Stimulated activated CD8-positive, alpha-beta memory T cell treated with anti-CD3 and anti-CD28 coated beads, Interleukin-4, amount 100 ng/mL, for 24 hours (primary cell): Measurements from ENCODE around the gene CTNNA3.

Experiments used
- DNase-seq: peaks from one replicate; pipeline ENCODE4 v3.0.0-alpha.2; 2020; ENCODE audit warnings: low read depth

Gene CTNNA3

DNA sequence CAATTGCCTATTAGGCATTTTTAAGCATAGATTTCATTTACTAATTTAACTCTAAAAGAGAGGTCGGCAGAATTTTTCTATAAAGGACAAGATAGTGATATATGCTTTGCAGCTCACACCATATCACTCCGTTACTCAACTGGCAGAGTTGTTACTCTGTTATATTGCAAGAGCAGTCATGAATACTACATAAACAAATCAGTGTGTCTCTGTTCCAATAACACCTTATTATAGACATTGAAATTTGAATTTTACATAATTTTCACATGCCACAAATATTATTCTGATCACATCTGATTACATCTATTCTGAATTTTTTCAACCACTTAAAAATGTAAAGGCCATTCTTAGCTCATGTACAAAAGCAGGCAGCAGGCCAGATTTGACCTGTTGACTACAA lies 1624.1 kb downstream of the CTNNA3 start:
- no peak for DNase-seq

GRCh38 chr10:66058594-66058993 lies 1637.4 kb downstream of the CTNNA3 start:
- no peak for DNase-seq

DNA sequence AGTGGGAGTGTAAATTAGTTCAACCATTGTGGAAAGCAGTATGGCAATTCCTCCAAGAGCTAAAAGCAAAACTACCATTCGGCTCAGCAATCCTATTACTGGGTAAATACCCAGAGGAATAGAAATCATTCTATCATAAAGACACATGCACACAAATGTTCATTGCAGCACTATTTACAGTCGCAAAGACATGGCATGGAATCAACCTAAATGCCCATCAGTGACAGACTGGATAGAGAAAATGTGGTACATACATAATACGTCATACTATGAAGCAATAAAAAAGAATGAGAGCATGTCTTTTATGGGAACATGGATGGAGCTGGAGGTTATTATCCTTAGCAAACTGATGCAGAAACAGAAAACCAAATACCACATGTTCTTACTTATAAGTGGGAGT lies 1646.7 kb downstream of the CTNNA3 start:
- no peak for DNase-seq

GRCh38 chr10:66045859-66046258 lies 1650.1 kb downstream of the CTNNA3 start:
- no peak for DNase-seq

GRCh38 chr10:66041771-66042170 lies 1654.2 kb downstream of the CTNNA3 start:
- no peak for DNase-seq

DNA sequence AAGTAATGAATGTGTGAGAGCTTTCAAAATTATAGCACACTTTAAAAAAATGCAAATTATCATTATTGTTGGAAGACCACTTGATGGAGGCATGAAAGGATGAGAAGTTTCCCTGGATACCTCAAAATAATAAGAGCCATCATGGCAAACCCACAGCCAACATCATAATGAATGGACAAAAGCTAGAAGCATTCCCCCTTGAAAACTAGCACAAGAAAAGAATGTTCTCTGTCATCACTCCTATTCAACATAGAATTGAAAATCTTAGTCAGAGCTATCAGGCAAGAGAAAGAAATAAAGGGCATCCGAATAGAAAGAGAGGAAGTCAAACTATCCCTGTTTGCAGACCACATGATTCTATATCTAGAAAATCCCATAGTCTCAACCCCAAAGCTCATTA lies 1657.4 kb downstream of the CTNNA3 start:
- DNase-seq, result no peak

DNA sequence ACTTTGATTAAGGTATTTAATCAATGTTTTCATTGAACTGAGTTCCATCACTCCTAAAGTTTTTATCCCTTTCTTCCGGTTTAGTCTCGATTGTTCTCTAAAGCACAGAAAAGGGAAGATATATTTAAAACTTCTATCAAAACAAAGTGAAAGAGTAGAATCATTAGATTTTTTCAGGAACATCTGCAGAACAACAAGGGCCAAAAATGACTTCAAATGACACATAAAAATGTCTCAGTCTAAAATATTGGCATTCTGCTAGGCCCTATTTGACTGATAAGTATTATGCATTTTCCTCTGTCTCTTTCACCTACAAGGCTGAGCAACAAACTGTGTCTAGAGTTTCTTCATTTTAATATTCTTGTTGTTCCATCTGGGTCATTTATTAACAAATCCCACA lies 1669.7 kb downstream of the CTNNA3 start:
- DNase-seq, result no peak

DNA sequence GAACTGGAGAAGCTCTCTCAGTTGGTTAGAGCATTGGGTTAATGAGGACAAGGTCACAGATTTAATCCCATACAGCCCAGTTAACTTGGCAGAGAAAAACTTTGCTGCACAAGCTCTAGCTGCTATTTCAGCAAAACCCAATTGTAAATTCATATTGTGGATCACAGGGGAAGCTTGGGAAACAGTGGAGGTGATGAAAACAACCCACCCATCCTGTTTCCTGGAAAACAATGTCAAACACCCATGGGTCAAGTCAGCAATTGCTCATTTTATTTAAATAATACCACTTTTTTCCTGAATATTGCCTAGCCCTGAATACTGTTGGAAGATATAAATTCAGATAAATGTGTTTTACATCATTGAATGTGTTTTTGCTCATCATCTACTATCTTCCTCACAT lies 1670.8 kb downstream of the CTNNA3 start:
- no peak for DNase-seq

- DNase-seq, result no peak
Measured at GRCh38 chr10:66021423-66021822, 1674.6 kb downstream of the CTNNA3 start.

GRCh38 chr10:66008221-66008620 lies 1687.8 kb downstream of the CTNNA3 start:
- DNase-seq, result no peak

GRCh38 chr10:66006411-66006810 lies 1689.6 kb downstream of the CTNNA3 start:
- DNase-seq, result no peak

- DNase-seq, result no peak
Measured at GRCh38 chr10:65993451-65993850, 1702.5 kb downstream of the CTNNA3 start.

DNA sequence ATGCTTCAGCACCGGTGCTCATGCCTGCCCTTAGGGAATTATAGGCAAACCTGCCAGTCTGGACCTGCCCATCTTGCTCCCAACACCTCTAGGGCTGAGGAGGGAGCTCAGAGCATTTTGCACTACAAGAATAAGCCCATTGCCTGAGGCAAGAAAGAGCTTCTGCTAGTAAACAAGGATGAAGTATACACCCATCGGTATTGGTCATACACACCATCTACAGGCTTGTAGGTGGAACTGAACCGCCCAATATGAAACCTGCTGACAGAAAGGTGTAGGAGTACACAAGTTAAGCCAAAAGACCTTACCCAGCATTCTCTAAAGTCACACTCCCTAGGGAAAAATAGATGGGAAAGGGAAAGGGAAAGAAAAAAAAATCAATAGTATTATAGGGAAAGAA lies 1727.1 kb downstream of the CTNNA3 start:
- no peak for DNase-seq

DNA sequence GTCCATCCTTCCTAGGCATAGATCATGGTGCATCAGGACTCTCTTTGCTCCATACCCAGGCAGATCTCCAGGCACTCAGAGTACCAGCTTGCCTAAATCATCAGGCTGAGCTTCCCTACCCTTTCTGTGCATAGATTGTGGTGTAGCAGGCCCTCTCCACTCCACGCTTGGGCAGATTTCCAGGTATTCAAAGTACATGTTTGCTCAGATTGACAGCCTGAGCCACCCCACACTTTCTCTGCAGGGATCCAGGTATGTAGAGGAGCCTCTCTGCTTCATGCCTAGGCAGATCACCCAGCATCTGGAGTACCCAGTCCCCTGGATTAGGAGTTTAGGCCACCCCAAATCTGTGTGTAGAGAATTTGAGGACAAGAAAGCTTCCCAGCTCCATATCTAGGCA lies 1727.6 kb downstream of the CTNNA3 start:
- no peak for DNase-seq

DNA sequence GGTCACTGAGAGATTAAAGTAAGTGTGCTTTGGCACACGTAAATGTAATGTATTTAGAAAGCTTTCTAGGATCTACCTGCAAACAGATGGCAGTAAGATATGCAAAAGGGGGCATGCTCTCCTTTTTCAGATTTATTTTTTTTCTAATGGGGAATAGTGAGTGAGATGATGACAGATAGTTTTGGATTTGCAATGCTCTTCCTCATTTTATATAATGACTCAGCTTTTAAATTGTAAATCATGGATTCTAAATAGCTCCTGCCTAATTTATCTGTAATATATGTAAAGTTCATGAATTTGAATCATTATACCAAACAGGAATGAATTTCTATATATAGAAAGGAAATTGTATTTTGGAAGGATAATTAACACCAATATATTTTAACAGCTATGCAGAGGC lies 1731.8 kb downstream of the CTNNA3 start:
- no peak for DNase-seq

DNA sequence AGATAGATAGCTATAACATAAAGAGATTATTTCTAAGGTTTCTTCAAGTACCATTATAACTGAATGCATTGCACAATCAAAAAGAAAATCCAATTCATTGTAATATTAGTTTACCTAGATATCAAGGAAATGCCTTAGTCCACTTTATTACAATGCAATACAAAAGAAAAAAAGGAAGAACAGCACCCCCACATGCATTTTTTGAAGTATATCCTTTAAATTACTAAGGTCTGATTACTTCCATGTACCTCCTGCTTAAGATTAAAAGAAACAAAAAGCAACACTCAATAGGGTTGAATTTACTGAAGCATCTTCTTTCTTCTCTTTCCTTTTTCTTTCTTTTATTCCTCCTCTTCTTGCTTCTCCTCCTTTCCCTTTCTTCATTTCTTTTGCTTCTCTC lies 1743.9 kb downstream of the CTNNA3 start:
- DNase-seq, result no peak

GRCh38 chr10:65950075-65950474 lies 1745.9 kb downstream of the CTNNA3 start:
- DNase-seq, result no peak

- DNase-seq, result no peak
Measured at GRCh38 chr10:65949526-65949925, 1746.5 kb downstream of the CTNNA3 start.

- DNase-seq, result no peak
Measured at GRCh38 chr10:65945061-65945460, 1750.9 kb downstream of the CTNNA3 start.

DNA sequence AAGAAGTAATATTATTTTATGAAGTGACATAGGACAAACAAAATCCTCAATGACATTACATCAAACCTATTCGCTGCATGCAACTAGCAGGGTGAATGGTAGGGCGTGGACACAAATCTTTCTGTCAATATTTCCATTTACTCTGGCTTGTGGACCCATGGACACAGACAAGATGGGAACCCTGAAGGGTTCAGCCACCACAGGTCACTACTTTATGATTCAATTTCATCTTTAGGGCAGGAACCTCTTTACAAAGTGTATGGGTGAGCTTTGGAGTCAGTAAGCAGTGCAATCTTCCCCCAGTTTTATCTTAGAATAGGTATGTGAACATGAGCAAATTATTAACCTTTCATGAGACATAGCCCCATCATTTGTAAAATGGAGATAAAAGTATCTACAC lies 1752.5 kb downstream of the CTNNA3 start:
- DNase-seq, result no peak

- no peak for DNase-seq
Measured at GRCh38 chr10:65940816-65941662, 1755.0 kb downstream of the CTNNA3 start.

DNA sequence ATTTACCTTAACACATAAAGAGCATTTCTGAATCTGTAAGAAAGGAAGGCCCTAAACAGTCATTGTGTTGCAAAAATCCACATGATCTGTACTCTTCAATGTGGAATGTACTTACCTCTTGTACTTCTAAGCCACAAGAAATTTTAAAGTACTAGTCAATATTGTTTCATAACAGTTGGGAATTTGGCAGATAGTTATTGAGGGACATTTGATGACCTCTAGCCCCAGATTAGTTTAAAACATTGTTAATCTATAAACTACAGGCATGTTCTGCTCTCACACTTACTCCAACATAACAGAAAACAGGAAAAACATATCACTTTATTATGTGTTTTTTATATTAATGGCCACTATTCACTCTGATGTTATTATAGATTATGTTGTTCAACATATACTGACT lies 1755.9 kb downstream of the CTNNA3 start:
- no peak for DNase-seq

DNA sequence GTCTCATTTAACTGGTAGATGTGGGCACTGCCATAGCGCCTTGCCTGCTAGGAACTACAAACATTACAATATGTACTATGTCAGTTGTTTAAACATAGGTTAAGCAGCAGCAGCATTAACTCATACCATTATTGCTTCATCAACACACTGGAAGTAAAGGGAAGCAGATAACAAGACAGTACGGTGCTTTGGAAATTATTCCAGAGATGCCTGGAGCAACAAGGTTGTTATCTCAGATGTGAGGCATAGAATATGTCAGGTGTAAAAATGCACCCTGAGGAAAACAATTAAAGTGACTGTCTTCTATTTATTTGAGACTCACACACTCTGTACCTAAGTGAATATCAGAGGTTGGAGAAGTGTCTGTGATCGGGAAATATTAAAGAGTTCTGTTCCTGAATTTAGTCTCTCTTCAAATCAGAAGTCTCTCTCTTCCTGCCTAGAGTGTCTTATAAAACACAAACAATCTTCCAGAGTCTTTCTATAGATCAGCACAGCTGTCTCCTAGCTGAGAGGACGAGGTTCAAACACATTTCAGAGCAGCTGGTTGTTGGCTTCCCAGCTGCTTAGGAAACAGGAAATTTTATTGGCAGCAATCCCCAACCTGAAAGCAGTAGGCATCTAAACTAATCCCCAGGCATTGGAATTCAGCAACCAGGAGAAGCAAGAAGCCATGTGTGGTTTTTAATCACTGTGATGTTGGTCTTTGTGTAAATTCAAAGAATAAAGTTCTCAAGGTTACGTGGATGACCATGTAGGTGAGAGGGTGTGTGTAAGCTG lies 1764.5 kb downstream of the CTNNA3 start:
- no peak for DNase-seq
